RCC 7860 (cell line): Measurements from ENCODE around the gene JPT1.
A peak's percentile ranks its signal among the peaks of the same experiment; 100 is the strongest.
"Not testable (repeated sequence)": the region's sequence is repeated elsewhere in the genome, so short reads cannot be mapped to it uniquely, and the experiment has no call there.

Experiments
- DNase-seq: peaks from one replicate; pipeline ENCODE4 v3.0.0-alpha.2; 2015; ENCODE audit warnings: low spot score
- FAIRE-seq: peaks from 2 replicates; lab custom pipeline; 2012; peaks lifted over from hg19 to GRCh38; lab: Jason Lieb, UNC

Gene JPT1, protein sequence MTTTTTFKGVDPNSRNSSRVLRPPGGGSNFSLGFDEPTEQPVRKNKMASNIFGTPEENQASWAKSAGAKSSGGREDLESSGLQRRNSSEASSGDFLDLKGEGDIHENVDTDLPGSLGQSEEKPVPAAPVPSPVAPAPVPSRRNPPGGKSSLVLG

DNA sequence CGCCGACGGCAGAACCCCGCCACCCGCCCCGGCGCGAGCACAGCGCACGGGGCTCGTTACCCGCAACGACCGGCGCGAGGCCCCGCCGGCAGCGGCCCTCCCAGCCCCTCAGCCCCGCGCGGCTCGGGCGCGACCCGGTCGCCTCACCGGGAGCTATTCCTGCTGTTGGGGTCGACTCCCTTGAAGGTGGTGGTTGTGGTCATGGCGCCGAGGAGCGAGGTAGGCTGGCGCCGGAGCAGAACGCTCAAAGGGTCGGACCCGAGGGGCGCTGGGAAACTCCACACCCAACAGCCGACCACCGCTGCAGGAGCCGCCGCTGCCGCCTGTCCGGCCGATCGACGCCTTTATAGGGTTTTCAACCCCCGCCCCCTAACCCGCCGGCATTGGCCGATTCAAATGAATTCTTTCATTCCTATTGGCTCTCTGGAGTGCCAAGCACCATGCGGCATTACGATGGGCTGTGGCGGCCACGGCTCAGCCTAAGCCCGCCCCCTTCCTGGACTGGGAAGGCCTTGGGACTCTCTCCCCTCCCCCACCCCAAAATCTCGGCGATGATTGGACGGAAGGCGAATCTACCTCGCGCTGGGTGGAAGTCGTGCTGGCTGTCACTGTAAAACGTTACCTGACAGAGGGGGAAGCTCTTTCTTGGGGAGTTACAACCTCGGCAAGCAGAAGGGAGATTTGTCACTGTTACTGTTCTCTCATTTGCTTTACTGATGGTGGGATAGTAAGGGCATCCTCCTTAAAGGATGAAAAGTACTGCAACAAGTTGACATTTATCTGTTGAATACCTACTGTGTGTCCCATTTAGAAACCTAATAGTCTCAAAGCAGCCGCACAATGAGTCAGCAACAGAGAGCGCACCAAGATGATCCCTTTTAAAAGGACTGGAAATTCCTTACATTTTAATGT lies at the start of gene JPT1:
Gene JPT1, minus strand, starts transcription at position 318 of the 912 bp plus-strand sequence. Its CDS starts 115 bp downstream, at position 203.
- peak; percentile 88 for FAIRE-seq
- peak; percentile 98 for DNase-seq

DNA sequence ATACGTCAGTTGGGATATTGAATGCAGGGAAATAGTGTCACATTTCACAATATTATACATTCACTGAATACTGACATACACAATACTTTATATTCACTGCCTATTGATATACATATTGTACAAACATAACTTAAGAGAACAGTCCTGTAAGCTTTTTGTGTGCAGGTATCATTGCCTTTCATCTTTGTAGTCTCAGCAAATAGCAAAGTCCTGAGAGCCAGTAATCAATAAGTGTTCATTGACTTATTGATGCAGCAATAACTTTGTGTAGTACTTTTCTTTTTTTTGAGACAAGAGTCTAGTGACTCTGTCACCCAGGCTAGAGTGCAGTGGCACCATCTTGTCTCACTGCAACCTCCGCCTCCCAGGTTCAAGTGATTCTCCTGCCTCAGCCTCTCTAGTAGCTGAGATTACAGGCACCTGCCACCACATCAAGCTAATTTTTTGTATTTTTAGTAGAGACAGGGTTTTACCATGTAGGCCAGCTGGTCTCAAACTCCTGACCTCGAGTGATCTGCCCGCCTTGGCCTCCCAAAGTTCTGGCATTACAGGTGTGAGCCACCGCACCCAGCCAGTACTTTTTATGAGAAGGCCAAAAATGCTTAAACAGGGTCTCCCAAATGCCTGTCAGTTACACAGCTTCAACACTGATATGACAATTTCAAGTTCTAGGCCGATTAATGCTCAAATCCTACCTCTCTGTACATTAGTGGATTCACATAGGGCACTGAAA lies 45.7 kb upstream of the JPT1 start:
- FAIRE-seq: no peak

DNA sequence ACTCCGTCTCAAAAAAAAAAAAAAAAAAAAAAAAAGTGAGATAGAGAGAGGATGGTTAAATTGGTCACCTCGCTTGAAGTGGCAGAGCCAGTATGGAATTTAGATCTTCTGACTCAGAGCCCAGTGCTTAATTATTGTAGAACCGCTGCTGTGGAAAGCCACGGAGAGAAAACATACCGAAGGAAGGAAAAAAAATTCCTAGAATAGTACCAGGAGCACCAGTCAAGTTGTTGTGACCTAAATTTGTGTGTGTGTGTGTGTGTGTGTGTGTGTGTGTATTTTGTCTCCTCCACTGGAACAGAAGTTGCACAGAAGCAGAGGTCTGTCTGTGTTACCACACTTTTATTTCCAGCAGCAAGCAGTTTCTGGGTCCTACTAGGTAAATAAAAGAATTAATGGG lies 40.6 kb upstream of the JPT1 start:
- peak; percentile 99 for DNase-seq

More for the DNA sequence above, 45.7 kb upstream of the JPT1 start:
- DNase-seq: no peak

DNA sequence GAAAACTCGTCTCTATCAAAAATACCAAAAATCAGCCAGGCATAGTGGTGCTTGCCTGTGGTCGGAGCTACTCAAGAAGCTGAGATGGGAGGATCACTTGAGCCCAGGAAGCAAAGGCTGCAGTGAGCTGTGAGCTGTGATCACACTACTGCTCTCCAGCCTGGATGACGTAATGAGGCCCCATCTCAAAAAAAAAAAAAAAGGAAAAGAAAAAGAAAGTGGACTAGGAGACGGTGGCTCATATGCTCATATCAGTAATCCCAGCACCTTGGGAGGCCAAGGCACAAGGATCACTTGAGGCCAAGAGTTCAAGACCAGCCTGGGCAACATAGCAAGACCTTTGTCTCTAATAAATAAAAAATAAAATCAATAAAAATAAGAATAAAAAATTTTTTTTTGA lies 37.3 kb upstream of the JPT1 start:
- DNase-seq (peak; percentile 61), FAIRE-seq (no peak)

More for the DNA sequence above, 40.6 kb upstream of the JPT1 start:
- FAIRE-seq: peak; percentile 95

DNA sequence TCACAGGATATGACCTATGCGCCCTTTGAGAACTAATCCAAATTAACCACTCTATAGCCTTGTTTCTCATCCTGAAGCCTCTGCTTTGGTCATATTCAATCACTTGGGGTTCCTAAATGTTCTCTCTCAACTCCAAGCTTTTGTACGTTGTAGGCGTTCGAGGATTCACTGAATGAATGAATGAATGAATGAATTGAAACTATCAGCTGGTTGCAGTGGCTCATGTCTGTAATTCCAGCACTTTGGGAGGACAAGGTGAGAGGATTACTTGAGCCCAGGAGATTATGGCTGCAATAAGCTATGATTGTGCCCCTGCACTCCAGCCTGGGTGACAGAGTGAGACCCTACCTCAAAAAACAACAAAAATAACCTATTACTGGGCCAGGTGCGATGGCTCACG lies 34.3 kb upstream of the JPT1 start:
- DNase-seq: no peak
- no peak for FAIRE-seq

DNA sequence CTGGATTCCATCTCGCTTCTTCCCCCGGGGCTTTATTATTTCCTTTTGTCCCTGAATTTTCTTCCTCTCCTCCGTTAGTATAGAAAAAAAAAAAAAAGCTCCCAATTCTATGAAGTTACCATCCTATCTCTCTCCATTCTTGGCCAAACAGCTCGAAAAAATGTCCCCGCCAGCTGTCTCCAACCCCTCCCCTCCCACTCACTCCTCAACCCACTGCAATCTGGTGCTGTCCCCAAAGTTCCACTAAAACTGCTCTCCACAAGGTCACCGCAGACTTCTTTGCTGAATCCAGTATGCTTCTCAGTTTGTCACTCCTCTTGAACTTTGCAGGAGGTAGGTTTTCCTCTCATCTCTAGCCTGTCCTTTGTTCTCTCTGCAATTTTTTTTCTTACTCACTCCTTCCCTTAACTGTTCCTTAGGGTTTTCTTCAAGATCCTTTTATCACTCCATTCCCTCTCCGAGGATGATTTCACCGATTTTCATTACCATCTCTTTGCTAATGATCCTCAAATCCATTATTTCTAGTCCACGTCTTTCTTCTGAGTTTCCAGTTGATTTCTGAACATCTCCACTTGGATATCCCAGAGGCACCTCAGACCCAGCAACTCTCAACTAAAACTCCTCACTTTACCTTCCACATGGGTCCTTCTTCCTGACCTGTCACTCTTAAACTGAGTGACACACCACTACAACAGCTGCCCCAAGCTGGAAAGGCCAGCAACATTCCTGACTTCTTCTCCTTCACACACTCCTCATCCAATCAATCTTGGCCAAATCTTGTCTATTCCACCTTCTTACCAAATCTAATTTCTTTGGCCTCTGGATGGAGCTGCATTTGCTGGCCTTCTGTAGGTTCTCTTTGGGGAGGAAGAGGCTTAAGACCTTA lies 29.9 kb upstream of the JPT1 start:
- no peak for DNase-seq
- FAIRE-seq: no peak

DNA sequence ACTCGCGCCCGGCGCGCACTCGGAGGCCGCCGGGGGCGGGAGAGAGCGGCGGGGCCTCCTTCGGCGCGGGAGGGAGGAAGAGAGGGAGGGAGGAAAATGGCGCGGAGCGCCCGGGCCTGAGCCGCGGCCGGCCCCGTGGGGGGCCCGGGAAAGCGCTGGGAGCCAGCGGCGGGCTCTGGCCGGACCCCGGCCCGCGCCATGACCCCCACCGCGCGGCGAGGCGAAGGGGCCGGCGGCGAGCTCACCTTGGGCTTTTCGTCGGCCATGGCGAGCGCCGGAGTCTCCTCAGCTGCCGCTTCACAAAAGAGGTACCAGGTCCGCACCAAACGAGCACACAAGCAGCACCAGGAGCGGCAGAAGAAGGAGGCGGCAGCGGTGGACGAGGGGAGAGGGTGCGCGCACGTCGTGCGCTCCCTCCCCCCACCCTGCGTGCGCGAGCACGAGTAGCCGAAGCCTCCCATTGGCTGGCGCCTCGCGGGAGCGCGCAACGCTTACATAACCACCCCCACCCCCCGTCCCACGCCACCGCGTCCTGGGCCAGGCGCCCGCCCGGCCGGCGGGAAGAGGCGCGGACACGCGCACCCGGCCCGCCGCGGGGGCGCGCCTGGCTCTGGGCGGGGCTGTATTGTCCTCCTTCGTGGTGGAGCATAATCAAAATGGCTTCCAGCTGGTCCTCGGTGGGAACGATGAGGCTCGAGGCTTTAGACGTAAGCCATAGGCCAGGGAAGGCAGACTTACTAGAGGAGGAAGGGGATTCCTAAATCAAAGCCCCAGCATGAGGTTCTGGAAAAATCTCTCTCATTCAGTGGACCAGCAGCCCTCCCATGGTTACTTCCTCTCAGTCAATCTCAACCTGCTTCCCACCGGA lies 28.5 kb upstream of the JPT1 start, which contains the start of gene SUMO2:
Gene SUMO2, minus strand, starts transcription at position 391 of the 868 bp plus-strand sequence. Its CDS starts 125 bp downstream, at position 266.
- FAIRE-seq: no peak
- peak; percentile 78 for DNase-seq

DNA sequence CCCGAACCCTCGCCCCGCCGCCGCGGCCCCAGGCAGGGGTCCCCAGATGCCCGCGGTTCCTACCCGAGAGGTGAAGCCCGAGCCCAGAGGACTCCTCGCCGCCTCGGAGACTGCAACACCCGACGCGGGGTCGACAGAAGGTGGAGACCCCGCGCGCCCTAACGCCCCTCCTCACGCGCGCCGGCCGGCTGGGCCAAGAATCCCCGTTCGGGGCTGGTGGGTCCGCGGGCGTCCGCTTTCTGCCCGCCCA lies 27.9 kb upstream of the JPT1 start:
- DNase-seq (no peak), FAIRE-seq (no peak)

DNA sequence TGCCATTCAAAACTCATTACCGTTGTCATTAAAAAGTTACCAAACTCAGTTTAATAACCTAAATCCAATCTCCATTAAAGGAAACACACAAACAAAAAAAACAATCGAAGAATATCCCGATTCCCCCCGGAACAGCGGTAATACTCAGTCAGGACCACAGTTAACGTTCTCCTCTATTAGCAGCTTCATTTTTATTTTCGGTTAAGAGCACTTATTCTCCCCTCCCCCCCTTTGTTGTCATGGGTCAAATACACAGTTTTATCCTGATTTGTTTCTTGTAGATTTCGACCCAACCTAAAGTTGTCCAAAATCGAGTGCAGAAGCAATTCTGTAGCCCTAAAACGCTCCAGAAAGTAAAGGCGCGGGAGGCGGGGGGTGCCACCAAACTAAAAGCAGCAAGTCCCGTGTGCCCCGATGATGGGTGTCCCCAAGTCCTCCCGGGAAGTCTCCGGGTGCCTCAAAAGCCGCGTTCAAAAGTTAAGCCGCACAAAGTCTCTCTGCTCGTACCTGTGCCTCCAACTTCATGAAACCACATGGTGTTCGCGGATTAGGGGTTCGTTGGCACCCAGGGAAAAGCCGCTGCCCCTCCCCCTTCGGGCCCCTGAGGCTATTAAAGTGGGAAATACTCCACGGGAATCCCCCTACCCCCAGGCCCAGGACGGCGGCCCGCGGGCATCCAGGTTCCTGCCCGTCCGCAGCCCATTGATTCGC lies 27.5 kb upstream of the JPT1 start:
- FAIRE-seq (no peak), DNase-seq (no peak)

DNA sequence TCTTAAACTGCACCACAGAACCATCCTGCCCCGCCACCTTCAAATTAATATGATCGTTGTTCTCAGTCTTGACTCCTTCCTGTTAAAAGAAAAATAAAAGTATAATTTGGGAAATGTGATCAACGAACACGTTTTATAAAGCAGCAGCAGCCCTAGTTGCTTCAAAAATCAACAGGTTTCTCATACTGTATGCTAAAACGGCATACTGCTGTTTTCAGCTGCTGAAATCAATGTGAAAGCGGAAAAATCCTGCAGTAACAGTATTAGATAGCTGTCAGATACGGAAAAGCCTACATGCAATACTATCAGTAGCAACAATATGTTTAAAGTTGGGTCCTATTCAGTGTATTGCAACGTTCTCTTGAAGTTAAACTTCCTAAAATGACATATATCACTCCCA lies 26.8 kb upstream of the JPT1 start:
- DNase-seq (no peak), FAIRE-seq (no peak)

DNA sequence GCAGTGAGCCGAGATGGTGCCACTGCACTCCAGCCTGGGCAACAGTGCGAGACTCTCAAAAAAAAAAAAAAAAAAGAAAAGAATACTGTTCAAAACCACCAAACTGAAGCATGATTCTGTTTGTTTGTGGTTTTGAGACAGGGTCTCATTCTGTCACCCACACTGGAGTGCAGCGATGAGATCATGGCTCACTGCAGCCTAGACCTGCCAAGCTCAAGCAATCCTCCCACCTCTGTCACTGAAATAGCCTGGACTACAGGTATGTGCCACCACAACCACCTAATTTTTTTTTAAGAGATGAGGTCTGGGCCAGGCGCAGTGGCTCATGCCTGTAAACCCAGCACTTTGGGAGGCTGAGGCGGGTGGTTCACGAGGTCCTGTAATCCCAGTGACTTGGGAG lies 24.1 kb upstream of the JPT1 start:
- DNase-seq (no peak), FAIRE-seq (no peak)

DNA sequence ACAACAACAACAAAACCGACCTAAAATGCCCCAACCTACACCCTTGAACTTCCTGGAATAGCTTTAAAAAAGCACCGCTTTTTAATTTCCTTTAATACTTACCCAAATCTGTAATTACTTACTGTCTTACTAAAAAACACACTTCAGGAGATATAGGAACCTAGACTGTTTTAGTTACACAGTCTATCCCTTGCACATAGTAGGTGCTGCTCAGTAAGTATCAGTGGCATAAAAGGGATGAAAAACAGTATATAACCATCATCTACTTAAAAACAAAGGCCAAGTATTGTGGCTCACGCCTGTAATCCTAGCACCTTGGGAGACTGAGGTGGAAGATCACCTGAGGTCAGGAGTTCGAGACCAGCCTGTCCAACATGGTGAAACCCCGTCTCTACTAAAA lies 22.3 kb upstream of the JPT1 start:
- no peak for FAIRE-seq
- DNase-seq: no peak

DNA sequence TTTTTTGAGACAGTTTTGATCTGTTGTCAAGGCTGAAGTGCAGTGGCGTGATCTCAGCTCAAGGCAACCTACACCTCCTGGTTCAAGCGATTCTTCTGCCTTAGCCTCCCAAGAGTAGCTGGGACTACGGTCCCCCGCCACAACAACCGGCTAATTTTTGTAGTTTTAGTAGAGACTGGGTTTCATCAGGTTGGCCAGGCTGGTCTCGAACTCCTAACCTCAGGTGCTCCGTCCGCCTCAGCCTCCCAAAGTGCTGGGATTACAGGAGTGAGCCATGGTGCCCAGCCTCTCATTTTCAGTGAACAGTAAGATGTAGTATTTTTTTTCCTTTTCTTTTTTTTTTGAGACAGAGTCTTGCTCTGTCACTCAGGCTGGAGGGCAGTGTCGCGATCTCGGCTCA lies 20.7 kb upstream of the JPT1 start:
- DNase-seq (no peak), FAIRE-seq (no peak)

DNA sequence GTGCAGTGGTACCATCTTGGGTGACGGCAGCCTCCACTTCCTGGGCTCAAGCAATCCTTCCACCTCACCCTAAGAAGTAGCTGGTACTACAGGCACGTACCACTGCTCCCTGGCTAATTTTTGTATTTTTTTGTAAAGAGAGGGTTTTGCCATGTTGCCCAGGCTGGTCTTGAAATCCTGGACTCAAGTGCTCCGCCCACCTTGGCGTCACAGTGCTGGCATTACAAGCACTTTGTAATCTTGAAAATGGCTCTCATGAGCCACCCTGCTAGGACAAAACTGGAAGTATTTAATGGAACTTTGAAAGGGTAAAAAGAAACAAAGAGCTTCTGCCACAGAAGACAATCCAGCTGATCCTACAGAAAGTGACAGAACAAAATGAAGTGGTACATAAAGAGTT lies 19.2 kb upstream of the JPT1 start:
- FAIRE-seq (no peak), DNase-seq (no peak)

DNA sequence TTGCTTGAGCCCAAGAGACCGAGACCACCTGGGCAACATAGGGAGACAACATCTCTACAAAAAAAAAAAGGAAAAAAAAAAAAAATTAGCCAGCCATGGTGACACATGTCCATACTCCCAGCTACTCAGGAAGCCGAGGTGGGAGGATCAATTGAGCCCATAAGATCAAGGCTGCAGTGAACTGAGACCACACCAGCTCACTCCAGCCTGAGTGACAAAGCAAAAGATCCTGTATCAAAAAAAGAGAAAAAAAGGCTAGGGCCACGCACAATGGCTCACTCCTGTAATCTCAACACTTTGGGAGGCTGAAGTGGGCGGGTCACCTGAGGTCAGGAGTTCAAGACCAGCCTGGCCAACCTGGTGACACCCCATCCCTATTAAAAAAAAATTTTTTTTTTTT lies 14.7 kb upstream of the JPT1 start:
- FAIRE-seq: no peak
- DNase-seq: no peak

DNA sequence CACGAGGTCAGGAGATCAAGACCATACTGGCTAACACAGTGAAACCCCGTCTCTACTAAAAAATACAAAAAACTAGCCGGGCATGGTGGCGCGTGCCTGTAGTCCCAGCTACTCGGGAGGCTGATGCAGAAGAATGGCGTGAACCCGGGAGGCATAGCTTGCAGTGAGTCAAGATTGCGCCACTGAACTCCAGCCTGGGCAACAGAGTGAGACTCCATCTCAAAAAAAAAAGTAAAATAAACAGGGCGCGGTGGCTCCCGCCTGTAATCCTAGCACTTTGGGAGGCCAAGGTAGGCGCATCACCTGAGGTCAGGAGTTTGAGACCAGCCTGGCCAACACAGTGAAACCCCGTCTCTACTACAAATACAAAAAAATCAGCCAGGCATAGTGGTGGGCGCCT lies 10.3 kb upstream of the JPT1 start:
- DNase-seq: not testable (repeated sequence)

DNA sequence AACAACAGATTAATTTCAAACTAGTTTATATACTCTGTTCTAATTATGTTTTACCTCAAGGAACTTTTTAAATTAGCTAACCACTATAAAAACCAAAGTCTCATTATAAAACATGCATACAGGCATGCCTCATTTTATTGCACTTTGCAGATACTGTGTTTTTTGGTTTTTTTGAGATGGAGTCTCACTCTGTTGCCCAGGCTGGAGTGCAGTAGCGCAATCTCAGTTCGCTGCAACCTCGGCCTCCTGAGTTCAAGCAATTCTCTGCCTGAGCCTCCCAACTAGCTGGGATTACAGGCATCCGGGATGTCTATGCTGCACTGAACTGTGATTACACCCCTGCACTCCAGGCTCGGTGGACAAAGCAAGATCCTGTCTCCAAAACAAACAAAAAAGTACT lies 8.8 kb upstream of the JPT1 start:
- no peak for DNase-seq
- FAIRE-seq: no peak

More for the DNA sequence above, 10.3 kb upstream of the JPT1 start:
- not testable (repeated sequence) for FAIRE-seq

DNA sequence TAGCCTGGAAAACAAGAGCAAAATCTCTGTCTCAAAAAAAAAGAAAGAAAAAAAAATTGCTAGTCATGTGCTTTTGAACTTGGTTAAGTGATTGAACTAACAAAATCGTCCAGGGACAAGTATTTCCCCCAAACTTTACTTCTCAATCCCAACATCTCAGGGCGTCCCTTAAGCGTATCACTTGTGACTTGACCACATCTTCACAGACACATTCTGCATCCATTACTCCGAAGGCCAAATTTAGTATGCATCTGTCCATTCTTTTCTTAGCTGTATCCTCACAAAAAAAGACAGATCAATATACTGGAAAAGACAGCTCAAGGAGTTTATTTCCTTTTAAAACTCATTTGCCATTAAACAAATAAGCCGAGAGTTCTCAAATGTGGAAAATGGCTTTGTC lies 5.9 kb upstream of the JPT1 start:
- DNase-seq: no peak
- no peak for FAIRE-seq
